ENCODE results near the gene PPFIA4.
"Not testable (repeated sequence)": the region's sequence is repeated elsewhere in the genome, so short reads cannot be mapped to it uniquely, and the experiment has no call there.

Gene PPFIA4

DNA sequence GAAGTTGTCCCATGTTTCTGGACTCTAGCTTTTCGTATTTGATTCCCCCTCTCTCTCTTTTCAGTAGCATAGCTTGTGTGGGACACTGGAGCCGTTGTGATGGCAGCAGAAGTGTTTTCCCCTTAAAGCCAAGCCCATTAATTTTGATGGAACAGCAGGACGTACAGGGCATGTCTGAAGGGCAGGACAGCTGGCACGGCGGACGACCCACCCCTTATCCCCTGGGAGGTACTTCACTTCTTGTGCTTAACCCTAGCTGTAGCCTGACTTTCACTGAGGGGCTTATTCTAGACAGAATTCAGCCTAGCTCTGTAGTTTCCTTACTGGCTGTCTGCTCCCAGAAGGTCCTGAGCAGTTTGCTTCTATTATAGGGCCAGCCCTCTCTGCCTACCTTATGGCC, 8.6 kb upstream of the PPFIA4 start:
- Histone ChIP-seq H2BK12ac (ENCODE audit: low read length) (no peak overlapping the region), H3K27ac (ENCODE audit: low read depth, low read length) (no peak overlapping the region), H3K18ac (ENCODE audit: low read length) (no peak overlapping the region), H3K79me2 (ENCODE audit: control insufficient read depth, insufficient read depth, low read length, poor library complexity) (no peaks in the 10 kb centered on the region), H2BK5ac (ENCODE audit: low read depth, low read length, poor library complexity) (no peak overlapping the region), H3K79me1 (ENCODE audit: low read length) (no peaks in the 10 kb centered on the region), H2BK120ac (ENCODE audit: insufficient read depth, low read length, poor library complexity) (no peak overlapping the region), H3K4ac (ENCODE audit: low read depth, low read length) (no peak overlapping the region), H3K4me1 (ENCODE audit: control insufficient read depth in 1 of 2, insufficient read depth in 2 of 2, low read length in 2 of 2) (no peaks in the 10 kb centered on the region), H3K14ac (ENCODE audit: low read length) (no peak overlapping the region), H3K4me2 (ENCODE audit: low read length) (no peak overlapping the region), H3K27me3 (ENCODE audit: insufficient read depth, low read length) (no peaks in the 10 kb centered on the region), H3K36me3 (ENCODE audit: control insufficient read depth in 1 of 2, insufficient read depth in 2 of 2, low read length in 2 of 2) (peaks cover 28 to 54% of the 10 kb centered on the region in 2 experiments), H3K9ac (ENCODE audit: low read length) (no peak overlapping the region), H3K23ac (ENCODE audit: low read length) (no peak overlapping the region), H4K91ac (ENCODE audit: low read depth, low read length) (no peak overlapping the region), H2AFZ (ENCODE audit: insufficient read depth, low read length, poor library complexity) (no peak overlapping the region), H3K9me3 (ENCODE audit: insufficient read depth, low read depth, low read length) (no peaks in the 10 kb centered on the region), H2AK5ac (ENCODE audit: low read length) (no peak overlapping the region), H3K4me3 (ENCODE audit: low read depth, low read length) (no peak overlapping the region), H4K8ac (ENCODE audit: low read depth, low read length) (no peak overlapping the region), H4K12ac (ENCODE audit: low read depth, low read length) (no peak overlapping the region)
- no peak for DNase-seq
- no CpG with 5 or more reads among the region's 6 CpGs for WGBS (ENCODE audit: extremely low coverage, insufficient coverage, insufficient read length)

DNA sequence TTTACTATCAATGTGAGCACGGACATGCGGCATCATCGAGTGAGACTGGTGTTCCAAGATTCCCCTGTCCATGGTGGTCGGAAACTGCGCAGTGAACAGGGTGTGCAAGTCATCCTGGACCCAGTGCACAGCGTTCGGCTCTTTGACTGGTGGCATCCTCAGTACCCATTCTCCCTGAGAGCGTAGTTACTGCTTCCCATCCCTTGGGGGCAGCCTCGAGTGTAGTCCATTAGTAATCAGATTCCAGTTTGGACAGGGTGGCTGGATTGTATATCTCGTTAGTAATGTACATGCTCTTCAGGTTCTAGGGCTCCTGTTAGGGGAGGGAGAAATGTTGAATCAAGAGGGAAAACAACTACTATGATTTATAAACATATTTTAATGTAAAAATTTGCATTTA, 3.4 kb upstream of the PPFIA4 start:
- H3K9me3 ChIP-seq (ENCODE audit: insufficient read depth, low read depth, low read length); H4K8ac ChIP-seq (ENCODE audit: low read depth, low read length); H2BK120ac ChIP-seq (ENCODE audit: insufficient read depth, low read length, poor library complexity); H3K79me2 ChIP-seq (ENCODE audit: control insufficient read depth, insufficient read depth, low read length, poor library complexity); DNase-seq; H3K79me1 ChIP-seq (ENCODE audit: low read length); H3K4me2 ChIP-seq (ENCODE audit: low read length); H4K91ac ChIP-seq (ENCODE audit: low read depth, low read length); H3K14ac ChIP-seq (ENCODE audit: low read length); H2BK5ac ChIP-seq (ENCODE audit: low read depth, low read length, poor library complexity); H3K9ac ChIP-seq (ENCODE audit: low read length); H3K23ac ChIP-seq (ENCODE audit: low read length); H3K27ac ChIP-seq (ENCODE audit: low read depth, low read length); H4K12ac ChIP-seq (ENCODE audit: low read depth, low read length); H3K4ac ChIP-seq (ENCODE audit: low read depth, low read length); H3K4me3 ChIP-seq (ENCODE audit: low read depth, low read length); H2AFZ ChIP-seq (ENCODE audit: insufficient read depth, low read length, poor library complexity); H3K18ac ChIP-seq (ENCODE audit: low read length); H3K4me1 ChIP-seq (ENCODE audit: control insufficient read depth in 1 of 2, insufficient read depth in 2 of 2, low read length in 2 of 2); H2BK12ac ChIP-seq (ENCODE audit: low read length); H2AK5ac ChIP-seq (ENCODE audit: low read length): not testable (repeated sequence)
- Histone ChIP-seq H3K27me3 (ENCODE audit: insufficient read depth, low read length) (peaks cover 12% of the 10 kb centered on the region), H3K36me3 (ENCODE audit: control insufficient read depth in 1 of 2, insufficient read depth in 2 of 2, low read length in 2 of 2) (peaks cover 8 to 32% of the 10 kb centered on the region in 2 experiments)
- no CpG with 5 or more reads among the region's 10 CpGs for WGBS (ENCODE audit: extremely low coverage, insufficient coverage, insufficient read length)

DNA sequence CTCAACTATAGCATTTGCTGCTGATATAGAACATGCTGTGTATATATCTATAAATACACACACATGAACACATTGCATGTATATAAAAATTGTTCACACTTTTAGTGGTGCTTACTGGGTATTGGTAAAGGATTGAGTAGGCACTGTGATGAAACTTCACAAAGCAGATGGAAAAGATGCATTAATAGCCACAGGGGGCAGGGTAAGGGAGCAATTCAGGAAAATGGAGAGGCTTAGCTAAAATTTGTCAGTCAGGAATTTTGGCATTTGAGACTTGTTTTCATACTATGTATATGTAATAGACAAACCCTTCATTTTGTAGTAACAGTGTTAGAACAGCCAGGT, 633 bp upstream of the PPFIA4 start:
- H2AK5ac ChIP-seq (ENCODE audit: low read length) = no peak overlapping the region
- H3K4me2 ChIP-seq (ENCODE audit: low read length) = no peak overlapping the region
- peaks cover 3% of the 10 kb centered on the region for H3K9me3 ChIP-seq (ENCODE audit: insufficient read depth, low read depth, low read length)
- H4K91ac ChIP-seq (ENCODE audit: low read depth, low read length) = no peak overlapping the region
- no peak overlapping the region for H3K4ac ChIP-seq (ENCODE audit: low read depth, low read length)
- H3K14ac ChIP-seq (ENCODE audit: low read length) = no peak overlapping the region
- peaks cover 12% of the 10 kb centered on the region for H3K27me3 ChIP-seq (ENCODE audit: insufficient read depth, low read length)
- H2BK5ac ChIP-seq (ENCODE audit: low read depth, low read length, poor library complexity) = no peak overlapping the region
- H4K12ac ChIP-seq (ENCODE audit: low read depth, low read length) = no peak overlapping the region
- DNase-seq = no peak
- H3K36me3 ChIP-seq (ENCODE audit: control insufficient read depth in 1 of 2, insufficient read depth in 2 of 2, low read length in 2 of 2) = peaks cover 6 to 18% of the 10 kb centered on the region in 2 experiments
- no peak overlapping the region for H2BK120ac ChIP-seq (ENCODE audit: insufficient read depth, low read length, poor library complexity)
- H3K23ac ChIP-seq (ENCODE audit: low read length) = no peak overlapping the region
- H3K79me2 ChIP-seq (ENCODE audit: control insufficient read depth, insufficient read depth, low read length, poor library complexity) = no peaks in the 10 kb centered on the region
- no peak overlapping the region for H2AFZ ChIP-seq (ENCODE audit: insufficient read depth, low read length, poor library complexity)
- H3K9ac ChIP-seq (ENCODE audit: low read length) = no peak overlapping the region
- H3K4me1 ChIP-seq (ENCODE audit: control insufficient read depth in 1 of 2, insufficient read depth in 2 of 2, low read length in 2 of 2) = peaks cover 3 to 9% of the 10 kb centered on the region in 2 experiments
- H3K4me3 ChIP-seq (ENCODE audit: low read depth, low read length) = no peak overlapping the region
- H2BK12ac ChIP-seq (ENCODE audit: low read length) = no peak overlapping the region
- H4K8ac ChIP-seq (ENCODE audit: low read depth, low read length) = no peak overlapping the region
- no peaks in the 10 kb centered on the region for H3K79me1 ChIP-seq (ENCODE audit: low read length)
- no peak overlapping the region for H3K27ac ChIP-seq (ENCODE audit: low read depth, low read length)
- H3K18ac ChIP-seq (ENCODE audit: low read length) = no peak overlapping the region

DNA sequence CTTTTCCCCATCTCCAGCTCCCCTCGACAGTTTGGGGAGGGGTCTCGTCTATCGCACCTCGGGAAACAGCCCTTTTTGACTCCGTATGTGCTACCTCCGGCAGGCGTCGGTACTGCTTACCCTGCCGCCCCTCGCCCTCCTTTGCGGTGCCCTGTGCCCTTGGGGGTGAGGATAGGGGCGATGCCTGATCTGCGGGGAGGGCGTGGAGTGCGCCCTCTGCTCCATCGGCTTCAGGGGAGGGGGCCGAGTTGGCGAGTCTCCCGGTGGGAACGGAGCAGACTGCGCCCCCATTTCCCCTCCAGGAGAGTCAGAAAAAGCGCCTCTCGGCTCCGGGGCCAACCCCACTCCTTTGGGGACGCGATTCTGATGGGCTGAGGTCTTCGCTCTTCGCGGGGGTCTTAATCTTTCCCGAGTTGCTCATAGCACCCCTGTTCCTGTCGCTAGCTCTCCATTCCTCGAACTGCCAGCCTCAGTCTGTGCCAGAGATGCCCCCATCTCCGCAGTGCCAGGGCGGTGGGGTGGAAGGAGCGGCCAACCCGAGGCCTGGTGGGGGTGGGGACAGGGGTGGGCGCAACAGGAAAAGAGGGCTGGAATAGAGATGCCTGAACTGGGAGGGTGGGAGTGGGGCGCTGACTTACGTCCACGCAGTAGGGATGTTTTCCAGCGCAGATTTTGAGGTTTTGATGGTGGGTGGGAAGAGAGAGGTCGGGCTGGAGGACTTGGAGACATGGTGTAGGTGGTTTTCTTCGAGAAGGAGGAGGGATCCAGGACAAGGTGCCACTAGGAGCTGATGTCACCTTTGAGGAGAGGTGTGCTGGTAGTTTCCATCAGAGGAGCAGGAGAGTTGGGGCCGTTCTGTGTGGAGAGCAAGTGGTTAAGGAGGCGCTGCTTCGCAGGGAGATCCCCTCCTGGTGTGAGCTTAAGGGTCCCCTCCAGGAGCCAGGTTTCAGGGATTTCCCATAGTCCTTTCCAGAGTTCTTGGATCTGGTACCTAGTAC, 674 bp downstream of the PPFIA4 start:
- Histone ChIP-seq H3K18ac (ENCODE audit: low read length) (peak overlapping the region; percentile 23), H4K8ac (ENCODE audit: low read depth, low read length) (no peak overlapping the region), H3K4me2 (ENCODE audit: low read length) (peak overlapping the region; percentile 98), H2BK5ac (ENCODE audit: low read depth, low read length, poor library complexity) (no peak overlapping the region), H2BK12ac (ENCODE audit: low read length) (no peak overlapping the region), H3K4me1 (ENCODE audit: control insufficient read depth in 1 of 2, insufficient read depth in 2 of 2, low read length in 2 of 2) (peaks cover 3 to 9% of the 10 kb centered on the region in 2 experiments), H3K79me2 (ENCODE audit: control insufficient read depth, insufficient read depth, low read length, poor library complexity) (no peaks in the 10 kb centered on the region), H3K27me3 (ENCODE audit: insufficient read depth, low read length) (peaks cover 12% of the 10 kb centered on the region), H2AK5ac (ENCODE audit: low read length) (no peak overlapping the region), H3K79me1 (ENCODE audit: low read length) (no peaks in the 10 kb centered on the region), H3K36me3 (ENCODE audit: control insufficient read depth in 1 of 2, insufficient read depth in 2 of 2, low read length in 2 of 2) (peaks cover 2 to 11% of the 10 kb centered on the region in 2 experiments), H3K9ac (ENCODE audit: low read length) (peak overlapping the region; percentile 59), H3K4ac (ENCODE audit: low read depth, low read length) (no peak overlapping the region), H3K27ac (ENCODE audit: low read depth, low read length) (no peak overlapping the region), H2BK120ac (ENCODE audit: insufficient read depth, low read length, poor library complexity) (no peak overlapping the region), H3K23ac (ENCODE audit: low read length) (no peak overlapping the region), H4K91ac (ENCODE audit: low read depth, low read length) (no peak overlapping the region), H3K9me3 (ENCODE audit: insufficient read depth, low read depth, low read length) (peaks cover 3% of the 10 kb centered on the region), H3K4me3 (ENCODE audit: low read depth, low read length) (peak overlapping the region; percentile 67), H4K12ac (ENCODE audit: low read depth, low read length) (peak overlapping the region; percentile 28), H3K14ac (ENCODE audit: low read length) (no peak overlapping the region), H2AFZ (ENCODE audit: insufficient read depth, low read length, poor library complexity) (peak overlapping the region; percentile 0)
- no peak for DNase-seq
- no CpG with 5 or more reads among the region's 46 CpGs for WGBS (ENCODE audit: extremely low coverage, insufficient coverage, insufficient read length)

Measured in trophoblast cell (in vitro differentiated cells and primary cell).